Measurements from ENCODE around the gene PLA2G4B. TPM values are rescaled to one million over a fixed set of nuclear protein-coding genes. Genes with fewer than 3 reads are reported as not detected.

The PLA2G4B gene
- total and polyA plus RNA-seq, 2 donors (not counting 1 experiment from before 2014, with no cell fraction given) = 22.6 to 33.2 TPM

GRCh38 chr15:41841131-41841530 lies 2.5 kb downstream of the PLA2G4B start:
- peaks cover 0 to 14% of the 10 kb centered on the region in 2 experiments for H3K36me3 ChIP-seq (replicated peaks in 1 of 2; ENCODE audit: control extremely low read depth in 1 of 2, control insufficient read depth in 1 of 2, extremely low read depth in 1 of 2, insufficient read depth in 2 of 2, low read length in 1 of 2)
- no peaks in the 10 kb centered on the region for H3K27me3 ChIP-seq (replicated peaks in 1 of 4; ENCODE audit: control extremely low read depth in 1 of 4, control insufficient read depth in 3 of 4, insufficient read depth in 4 of 4, low read length in 3 of 4)
- Mint-ChIP-seq H3K27ac (no peak overlapping the region), H3K4me1 (no peaks in the 10 kb centered on the region), H3K9me3 (ENCODE audit: insufficient read depth) (no peaks in the 10 kb centered on the region), H3K27me3 (no peaks in the 10 kb centered on the region), H3K4me3 (no peak overlapping the region)
- H3K4me1 ChIP-seq (ENCODE audit: control insufficient read depth in 2 of 2, insufficient read depth in 2 of 2, low read length in 2 of 2) = no peaks in the 10 kb centered on the region
- 97% methylated on average over 10 of the region's 10 CpGs for WGBS (ENCODE audit: insufficient coverage)
- no peak overlapping the region for H3K27ac ChIP-seq (ENCODE audit: low read length in 2 of 2)
- H4K20me1 ChIP-seq (ENCODE audit: control insufficient read depth, insufficient read depth, low read length, poor library complexity, severe bottlenecking) = peaks cover 19% of the 10 kb centered on the region
- ChIA-PET POLR2A (no interaction called here), CTCF (interaction anchor here (0.9 kb wide), 1 partner anchor 29 kb away, joined by 3 read pairs; no protein-coding TSS in a partner anchor)
- no peak for ATAC-seq (ENCODE audit: low read depth)
- TF ChIP-seq EZH2 (IDR thresholded peaks at IDR 0.05; ENCODE audit: borderline replicate concordance, insufficient read depth, low read depth, low read length, poor library complexity, severe bottlenecking) = no peak
- TF ChIP-seq CTCF (IDR thresholded peaks at IDR 0.05) = no peak
- H3K4me3 ChIP-seq (ENCODE audit: control extremely low read depth in 1 of 5, extremely low read depth in 1 of 5, insufficient read depth in 1 of 5, low read depth in 2 of 5, low read length in 4 of 5) = no peak overlapping the region
- no peak overlapping the region for H2AFZ ChIP-seq (ENCODE audit: insufficient read depth, low read depth, low read length, poor library complexity, severe bottlenecking)
- no peak for DNase-seq
- H3K4me2 ChIP-seq (replicated peaks; ENCODE audit: low read depth, low read length, poor library complexity, severe bottlenecking) = no peak overlapping the region
- no peak overlapping the region for H3K9ac ChIP-seq (ENCODE audit: low read length)
- intact Hi-C loops (cut with micrococcal nuclease) = no loop called here
- H3K9me3 ChIP-seq (ENCODE audit: control extremely low read depth in 1 of 3, control insufficient read depth in 2 of 3, insufficient read depth in 1 of 3, low read length in 2 of 3) = no peaks in the 10 kb centered on the region
- H3K79me2 ChIP-seq (ENCODE audit: control insufficient read depth, insufficient read depth, low read length) = no peaks in the 10 kb centered on the region

- Mint-ChIP-seq H3K4me3 (no peak overlapping the region), H3K9me3 (ENCODE audit: insufficient read depth) (no peaks in the 10 kb centered on the region), H3K27ac (no peak overlapping the region), H3K4me1 (no peaks in the 10 kb centered on the region), H3K27me3 (no peaks in the 10 kb centered on the region)
- Histone ChIP-seq H3K4me1 (ENCODE audit: control insufficient read depth in 2 of 2, insufficient read depth in 2 of 2, low read length in 2 of 2) (no peaks in the 10 kb centered on the region), H3K9me3 (ENCODE audit: control extremely low read depth in 1 of 3, control insufficient read depth in 2 of 3, insufficient read depth in 1 of 3, low read length in 2 of 3) (no peaks in the 10 kb centered on the region), H4K20me1 (ENCODE audit: control insufficient read depth, insufficient read depth, low read length, poor library complexity, severe bottlenecking) (peaks cover 17% of the 10 kb centered on the region), H2AFZ (ENCODE audit: insufficient read depth, low read depth, low read length, poor library complexity, severe bottlenecking) (no peak overlapping the region), H3K36me3 (replicated peaks in 1 of 2; ENCODE audit: control extremely low read depth in 1 of 2, control insufficient read depth in 1 of 2, extremely low read depth in 1 of 2, insufficient read depth in 2 of 2, low read length in 1 of 2) (peaks cover 0 to 24% of the 10 kb centered on the region in 2 experiments), H3K4me2 (replicated peaks; ENCODE audit: low read depth, low read length, poor library complexity, severe bottlenecking) (no peak overlapping the region), H3K27me3 (replicated peaks in 1 of 4; ENCODE audit: control extremely low read depth in 1 of 4, control insufficient read depth in 3 of 4, insufficient read depth in 4 of 4, low read length in 3 of 4) (no peaks in the 10 kb centered on the region), H3K27ac (ENCODE audit: low read length in 2 of 2) (no peak overlapping the region), H3K79me2 (ENCODE audit: control insufficient read depth, insufficient read depth, low read length) (no peaks in the 10 kb centered on the region), H3K9ac (ENCODE audit: low read length) (no peak overlapping the region), H3K4me3 (ENCODE audit: control extremely low read depth in 1 of 5, extremely low read depth in 1 of 5, insufficient read depth in 1 of 5, low read depth in 2 of 5, low read length in 4 of 5) (no peak overlapping the region)
- intact Hi-C loops (cut with micrococcal nuclease) = no loop called here
- DNase-seq (no peak), ATAC-seq (ENCODE audit: low read depth) (no peak)
- ChIA-PET CTCF (interaction anchor here (0.7 to 0.9 kb wide), 2 partner anchors 30 to 62 kb away, joined by 3 read pairs; no protein-coding TSS in a partner anchor), POLR2A (no interaction called here)
- WGBS (ENCODE audit: insufficient coverage) = 85% methylated on average over 9 of the region's 12 CpGs
- TF ChIP-seq CTCF (IDR thresholded peaks at IDR 0.05) (no peak), EZH2 (IDR thresholded peaks at IDR 0.05; ENCODE audit: borderline replicate concordance, insufficient read depth, low read depth, low read length, poor library complexity, severe bottlenecking) (no peak)
Observed at GRCh38 chr15:41842229-41842628, 3.6 kb downstream of the PLA2G4B start.
